NCI-H2196 treated with DMSO at 0.1 percent for 48 hours (cell line): ENCODE data around the gene CDPF1.
A peak's percentile ranks its signal among the peaks of the same experiment; 100 is the strongest.
"Not testable (repeated sequence)": the region's sequence is repeated elsewhere in the genome, so short reads cannot be mapped to it uniquely, and the experiment has no call there.

ENCODE experiments used
- DNase-seq: peaks from one replicate; lab custom pipeline; 2025; ENCODE audit not compliant: unreplicated experiment; lab: John Stamatoyannopoulos, UW

The CDPF1 gene

DNA sequence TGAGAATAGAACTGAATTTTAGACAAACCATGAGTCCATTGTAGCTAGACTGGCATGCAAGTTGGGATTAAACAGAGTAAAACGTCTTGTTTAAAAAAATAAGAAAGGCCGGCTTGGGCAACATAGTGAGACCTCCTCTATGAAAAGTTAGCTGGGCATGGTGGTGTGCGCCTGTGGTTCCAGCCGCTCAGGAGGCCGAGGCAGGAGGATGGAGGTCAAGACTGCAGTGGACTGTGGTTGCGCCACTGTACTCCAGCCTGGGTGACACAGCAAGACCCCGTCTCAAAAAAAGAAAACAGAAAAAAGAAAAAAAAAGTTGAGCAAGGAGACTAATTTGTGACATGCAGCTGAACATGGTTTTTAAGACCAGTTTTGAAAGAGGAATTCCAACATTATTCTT lies 23.5 kb downstream of the CDPF1 start:
- DNase-seq = no peak

DNA sequence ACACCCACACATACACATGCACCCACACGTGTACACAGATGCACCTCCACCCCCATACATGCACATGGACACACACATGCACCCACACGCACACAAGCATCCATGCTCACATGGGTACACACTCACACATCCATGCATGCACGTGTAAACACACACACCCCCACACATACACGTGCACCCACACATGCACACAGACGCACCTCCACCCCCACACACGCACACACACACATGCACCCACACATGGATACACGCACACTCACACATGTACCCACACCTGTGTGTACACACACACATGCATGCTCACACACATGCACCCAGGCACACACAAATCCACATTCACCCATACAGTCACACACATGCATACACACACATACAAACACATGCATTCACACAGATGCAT lies 24.5 kb downstream of the CDPF1 start:
- no peak for DNase-seq

DNA sequence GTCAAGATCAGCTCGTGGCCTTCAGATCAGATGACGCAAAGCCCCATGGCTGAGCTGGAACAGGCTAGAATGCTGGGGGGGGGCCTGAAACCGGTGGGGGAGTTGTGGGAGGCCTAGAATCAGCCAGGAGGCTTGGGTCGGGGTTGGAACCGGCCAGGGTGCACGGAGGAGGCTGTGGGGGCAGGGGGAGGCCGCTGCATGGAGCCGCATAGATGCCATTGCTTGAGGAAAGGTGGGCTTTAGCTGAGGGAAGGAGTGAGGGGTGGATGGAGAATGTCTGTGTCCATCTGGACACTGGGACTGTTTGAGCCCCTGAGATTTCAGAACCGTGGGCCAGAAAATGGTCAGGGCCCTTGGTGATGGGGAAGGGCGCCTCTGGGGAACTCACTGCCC lies 25.2 kb downstream of the CDPF1 start:
- DNase-seq = no peak

DNA sequence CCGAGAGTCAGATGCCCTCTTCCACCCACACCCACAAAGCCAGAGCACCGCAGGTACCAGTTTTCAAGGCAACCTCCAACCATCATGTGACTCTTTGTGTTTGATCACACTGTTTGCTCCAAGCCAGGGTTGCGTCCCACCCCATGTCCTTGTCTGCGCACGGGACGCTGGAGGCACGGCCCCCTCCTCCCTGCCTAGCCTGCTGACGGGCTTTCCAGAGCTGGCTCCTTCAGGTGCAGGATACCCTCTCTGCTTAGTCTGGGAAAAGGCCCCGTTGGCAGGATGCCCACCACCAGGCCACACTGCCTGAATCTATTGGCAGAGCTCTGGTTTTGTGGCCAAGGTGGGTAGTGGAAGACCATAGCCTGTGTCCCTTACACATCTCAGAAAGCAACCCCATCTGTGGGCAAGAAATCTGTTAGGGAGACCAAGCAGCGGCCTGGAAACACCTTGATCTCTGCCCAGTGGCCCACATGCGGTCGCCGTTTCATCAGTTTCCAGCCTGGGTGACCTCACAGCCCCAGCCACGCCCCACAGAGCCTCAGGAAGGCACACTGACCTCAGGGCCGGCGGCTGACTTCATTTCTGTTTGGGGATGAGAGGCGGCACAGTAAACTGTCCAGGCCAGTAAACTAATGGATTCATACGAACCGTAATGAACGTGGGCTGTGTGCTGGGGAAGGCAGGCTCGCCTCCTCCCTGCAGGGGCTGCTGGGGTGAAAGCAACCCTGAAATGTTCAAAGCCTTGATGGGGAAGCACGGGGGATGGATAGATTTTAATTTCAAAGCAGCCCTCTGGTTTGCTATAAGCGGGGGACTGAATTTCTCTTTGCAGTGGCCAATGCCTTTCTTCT lies 25.8 kb downstream of the CDPF1 start:
- no peak for DNase-seq

DNA sequence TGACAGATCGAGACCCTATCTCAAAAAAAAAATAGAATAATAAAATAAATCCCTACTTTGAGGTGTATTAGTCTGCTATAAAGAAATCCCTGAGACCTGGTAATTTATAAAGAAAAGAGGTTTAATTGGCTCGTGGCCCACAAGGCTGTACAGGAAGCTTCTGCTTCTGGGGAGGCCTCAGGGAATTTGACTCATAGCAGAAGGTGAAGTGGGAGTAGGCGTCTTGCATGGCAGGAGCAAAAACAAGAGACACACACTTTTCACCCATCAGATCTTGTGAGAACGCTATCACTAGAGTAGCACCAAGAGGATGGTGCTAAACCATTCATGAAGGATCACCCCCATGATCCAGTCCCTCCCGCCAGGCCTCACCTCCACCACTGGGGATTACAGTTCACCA lies 29.2 kb downstream of the CDPF1 start:
- no peak for DNase-seq

DNA sequence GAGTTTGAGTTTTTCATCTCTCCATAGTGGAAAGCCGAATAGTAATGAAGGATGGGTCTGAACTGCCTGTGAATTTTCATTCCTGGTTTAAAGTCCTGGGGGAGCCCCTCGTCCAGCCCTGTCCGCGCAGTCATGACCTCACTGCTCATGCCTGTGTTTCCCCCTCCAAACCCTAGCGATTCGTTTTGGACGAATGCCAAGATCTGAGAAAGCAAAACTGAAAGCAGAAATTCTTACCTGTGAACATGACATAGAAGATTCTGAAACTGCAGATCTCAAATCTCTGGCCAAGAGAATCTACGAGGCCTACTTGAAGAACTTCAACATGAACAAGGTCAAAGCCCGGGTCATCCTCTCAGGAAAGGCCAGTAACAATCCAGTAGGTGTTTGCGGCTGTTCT lies 30.5 kb downstream of the CDPF1 start:
- peak; percentile 40 for DNase-seq

DNA sequence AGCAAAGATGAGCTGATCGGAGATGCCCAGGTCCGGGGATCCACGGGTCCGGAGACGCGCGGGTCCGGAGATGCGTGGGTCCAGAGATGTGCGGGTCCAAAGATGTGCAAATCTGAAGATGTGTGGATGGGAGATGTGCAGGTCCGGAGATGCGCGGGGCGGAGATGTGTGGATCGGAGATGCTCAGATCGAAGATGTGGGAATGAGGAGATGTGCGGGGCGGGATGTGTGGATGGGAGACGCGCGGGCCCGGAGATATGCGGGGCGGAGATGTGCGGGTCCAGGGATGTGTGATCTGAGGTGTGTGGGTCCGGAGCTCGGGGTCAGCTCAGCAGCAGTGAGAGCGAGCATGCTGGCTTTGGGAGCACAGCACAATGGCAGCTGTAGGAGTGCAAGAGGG lies 35.5 kb downstream of the CDPF1 start:
- no peak for DNase-seq

DNA sequence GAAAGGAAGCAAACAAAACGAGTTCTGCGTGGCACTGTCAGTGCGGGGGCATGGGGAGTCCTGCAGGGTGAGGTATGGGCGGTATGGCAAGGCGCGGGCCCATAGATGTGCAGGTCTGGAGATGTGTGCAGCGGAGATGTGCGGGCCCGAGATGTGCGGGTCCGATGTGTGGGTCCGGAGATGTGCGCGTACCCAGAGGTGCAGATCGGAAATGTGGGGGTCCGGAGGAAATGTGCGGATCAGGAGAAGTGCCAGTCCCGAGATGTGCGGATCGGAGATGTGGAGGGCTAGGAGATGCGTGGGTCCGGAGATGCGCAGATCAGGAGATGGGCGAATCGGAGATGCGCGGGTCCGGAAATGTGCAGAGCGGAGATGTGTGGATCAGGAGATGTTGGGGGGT lies 35.9 kb downstream of the CDPF1 start:
- no peak for DNase-seq

DNA sequence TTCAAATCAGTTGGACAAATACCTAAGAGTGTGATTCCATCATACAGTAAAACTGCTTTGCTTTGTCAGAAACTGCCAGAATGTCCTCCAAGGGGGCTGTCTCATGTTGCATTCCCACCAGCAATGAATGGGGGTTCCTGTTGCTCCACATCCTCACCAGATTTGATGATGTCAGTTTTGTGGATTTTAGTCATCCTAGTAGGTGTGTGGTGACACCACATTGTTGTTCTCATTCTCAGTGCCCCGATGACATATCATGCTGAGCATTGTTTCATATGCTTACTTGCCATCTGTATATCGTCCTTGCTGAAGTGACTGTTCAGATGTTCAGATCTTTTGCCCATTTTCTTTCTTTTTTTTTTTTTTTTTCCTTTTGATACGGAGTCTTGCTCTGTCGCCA lies 37.0 kb downstream of the CDPF1 start:
- DNase-seq = no peak

DNA sequence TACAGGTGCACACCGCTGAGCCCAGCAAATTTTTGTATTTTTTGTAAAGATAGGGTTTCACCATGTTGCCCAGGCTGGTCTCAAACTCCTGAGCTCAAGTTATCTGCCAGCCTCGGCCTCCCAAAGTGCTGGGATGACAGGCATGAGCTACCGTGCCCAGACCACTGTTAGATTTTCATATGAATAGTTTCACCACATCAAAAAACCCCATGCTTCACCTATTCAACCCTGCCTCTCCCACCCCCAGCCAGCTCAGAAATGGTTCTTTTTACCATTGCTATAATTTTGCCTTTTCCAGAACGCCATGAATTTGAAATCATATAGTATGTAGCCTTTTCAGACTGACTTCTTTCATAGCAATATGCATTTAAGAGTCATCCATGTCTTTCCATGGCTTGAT lies 37.9 kb downstream of the CDPF1 start:
- no peak for DNase-seq

DNA sequence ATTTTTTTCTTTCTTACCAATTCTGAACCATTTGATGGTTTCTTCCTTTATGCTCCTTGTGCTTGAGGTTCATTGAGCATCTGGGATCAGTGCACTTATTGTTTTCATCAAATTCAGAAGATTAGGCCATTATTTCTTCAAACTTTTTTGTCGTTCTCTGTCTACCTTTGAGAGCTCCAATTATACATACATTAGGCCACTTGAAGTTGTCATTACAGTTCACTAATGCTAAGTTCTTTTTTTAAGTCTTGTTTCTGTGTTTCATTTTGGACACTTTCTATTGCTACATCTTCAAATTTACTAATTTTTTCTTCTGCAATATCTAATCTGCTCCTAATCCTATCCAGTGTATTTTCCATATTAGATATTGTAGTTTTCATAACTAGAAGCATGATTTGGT lies 40.8 kb downstream of the CDPF1 start:
- no peak for DNase-seq

DNA sequence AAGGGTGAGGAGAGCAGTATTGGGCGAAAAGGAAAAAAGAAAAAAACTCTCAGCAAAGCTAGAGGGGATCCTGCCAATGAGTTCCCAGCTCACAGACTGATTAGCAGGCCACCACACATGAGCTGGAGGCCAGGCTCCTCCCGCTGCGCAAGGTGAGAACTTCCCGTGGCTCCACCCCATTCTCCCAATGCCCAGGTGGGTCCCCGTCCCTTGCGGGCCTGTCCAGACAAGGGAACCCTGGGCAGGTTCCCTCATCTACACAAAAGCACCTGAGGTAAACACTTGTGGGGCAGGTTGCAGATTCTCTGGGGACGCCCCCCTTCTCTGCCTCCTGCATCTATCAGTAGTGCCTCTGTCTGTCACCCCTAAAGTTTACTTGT lies 46.5 kb downstream of the CDPF1 start:
- DNase-seq = no peak

DNA sequence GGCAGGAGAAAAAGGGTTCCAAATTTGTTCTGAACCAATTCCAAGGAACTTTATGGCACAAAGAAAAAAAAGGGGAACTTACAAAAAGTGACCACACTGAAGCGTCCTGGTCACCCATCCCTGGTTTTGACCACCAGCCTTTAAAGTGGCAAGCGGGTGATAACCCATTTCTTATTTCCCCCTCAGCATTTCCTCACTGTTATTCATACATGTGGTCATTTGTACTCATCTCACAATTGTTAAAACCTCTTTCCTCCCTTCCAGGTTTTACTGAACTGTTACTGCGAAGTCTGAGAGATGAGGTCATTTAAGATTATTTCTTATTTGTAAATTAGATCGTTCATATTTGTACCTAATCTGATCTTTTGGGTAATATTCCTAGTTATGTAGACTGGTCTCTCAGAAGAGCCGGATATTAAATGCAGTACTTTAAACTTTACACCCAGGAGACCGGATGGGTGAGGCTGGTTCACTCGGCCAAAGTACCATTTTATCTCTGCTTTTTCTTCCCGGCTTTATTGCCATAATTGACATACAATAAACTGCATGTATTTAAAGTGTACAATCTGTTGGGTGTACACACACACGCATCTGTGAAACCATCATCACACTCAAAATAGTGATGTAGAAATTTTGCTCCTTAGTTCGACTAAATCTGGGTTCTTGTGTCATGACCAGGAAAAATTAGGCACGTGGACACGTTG lies 47.0 kb downstream of the CDPF1 start:
- no peak for DNase-seq

DNA sequence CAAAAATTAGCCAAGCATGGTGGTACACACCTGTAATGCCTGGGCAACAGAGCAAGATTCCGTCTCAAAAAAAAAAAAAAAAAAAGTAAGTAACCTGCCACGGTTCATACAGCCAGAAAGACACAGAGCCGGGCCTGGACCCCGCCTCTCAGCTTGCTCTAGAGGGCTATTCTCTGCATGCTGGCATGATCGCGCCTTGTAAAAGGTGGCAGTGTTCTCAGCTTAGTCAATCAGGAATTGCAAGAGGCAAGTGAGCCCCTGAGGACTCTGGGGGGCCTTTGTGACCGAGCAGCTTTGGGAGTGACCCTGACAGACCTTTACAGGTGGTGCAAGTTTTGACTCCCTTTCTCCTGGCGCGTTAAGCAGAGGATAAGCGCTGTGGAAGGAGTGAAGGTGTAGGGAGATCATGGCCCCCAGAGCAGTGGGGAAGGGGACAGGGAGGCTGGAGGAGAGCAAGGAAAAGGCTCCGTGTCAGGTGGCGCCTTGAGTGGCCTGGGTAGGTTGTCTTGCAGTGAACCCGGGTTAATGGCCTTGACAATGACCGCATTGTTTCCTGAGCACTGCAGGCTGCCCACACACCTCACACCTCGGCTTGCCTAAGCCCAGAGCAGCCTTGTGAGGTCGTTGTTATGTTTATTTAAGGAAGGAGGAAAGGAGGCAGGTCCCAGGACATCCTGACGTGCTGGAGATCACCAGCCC lies 48.9 kb downstream of the CDPF1 start:
- no peak for DNase-seq

DNA sequence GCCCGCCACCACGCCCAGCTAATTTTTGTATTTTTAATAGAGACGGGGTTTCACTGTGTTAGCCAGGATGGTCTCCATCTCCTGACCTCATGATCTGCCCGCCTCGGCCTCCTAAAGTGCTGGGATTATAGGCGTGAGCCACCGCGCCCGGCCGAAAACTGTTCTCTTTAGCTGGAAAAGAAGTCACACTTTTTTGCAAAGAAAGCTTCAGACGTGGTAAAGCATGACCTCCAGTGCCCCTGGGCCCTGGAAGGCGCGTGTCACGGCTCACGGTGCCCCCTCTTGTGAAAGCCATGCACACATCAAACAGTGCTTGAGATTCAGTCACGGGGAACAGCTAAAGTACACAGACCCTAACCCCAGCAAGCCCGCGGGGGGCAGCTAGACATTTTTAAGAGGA lies 51.3 kb downstream of the CDPF1 start:
- not testable (repeated sequence) for DNase-seq

DNA sequence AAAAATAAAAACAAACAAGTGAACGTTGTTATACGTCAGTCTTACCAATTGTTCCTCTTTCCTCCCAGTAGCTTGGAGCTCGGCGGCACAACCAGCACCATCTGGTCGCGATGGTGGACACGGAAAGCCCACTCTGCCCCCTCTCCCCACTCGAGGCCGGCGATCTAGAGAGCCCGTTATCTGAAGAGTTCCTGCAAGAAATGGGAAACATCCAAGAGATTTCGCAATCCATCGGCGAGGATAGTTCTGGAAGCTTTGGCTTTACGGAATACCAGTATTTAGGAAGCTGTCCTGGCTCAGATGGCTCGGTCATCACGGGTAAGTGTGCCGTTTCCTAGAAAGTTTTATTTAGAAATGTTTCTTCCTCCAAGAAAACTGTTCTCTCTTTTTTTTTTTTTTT lies 51.8 kb downstream of the CDPF1 start:
- no peak for DNase-seq

DNA sequence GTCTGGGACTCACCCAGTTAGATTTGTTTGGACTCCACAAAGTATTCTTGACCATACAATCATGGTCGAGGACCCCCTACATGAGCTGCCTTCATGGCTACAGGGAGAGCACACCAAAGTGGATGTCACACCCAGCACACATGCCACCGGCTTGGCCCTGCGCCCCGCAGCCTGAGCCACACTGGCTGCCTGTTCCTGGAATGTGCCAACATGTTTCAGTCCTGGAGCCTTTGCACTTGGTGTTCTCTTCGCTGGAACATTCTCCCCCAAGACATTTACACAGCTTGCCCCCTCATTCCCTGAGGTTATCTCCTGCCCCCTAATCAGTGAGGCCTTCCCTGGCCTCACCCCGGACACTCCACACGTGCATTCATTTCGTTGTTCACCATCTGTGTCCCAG lies 53.8 kb downstream of the CDPF1 start:
- no peak for DNase-seq

DNA sequence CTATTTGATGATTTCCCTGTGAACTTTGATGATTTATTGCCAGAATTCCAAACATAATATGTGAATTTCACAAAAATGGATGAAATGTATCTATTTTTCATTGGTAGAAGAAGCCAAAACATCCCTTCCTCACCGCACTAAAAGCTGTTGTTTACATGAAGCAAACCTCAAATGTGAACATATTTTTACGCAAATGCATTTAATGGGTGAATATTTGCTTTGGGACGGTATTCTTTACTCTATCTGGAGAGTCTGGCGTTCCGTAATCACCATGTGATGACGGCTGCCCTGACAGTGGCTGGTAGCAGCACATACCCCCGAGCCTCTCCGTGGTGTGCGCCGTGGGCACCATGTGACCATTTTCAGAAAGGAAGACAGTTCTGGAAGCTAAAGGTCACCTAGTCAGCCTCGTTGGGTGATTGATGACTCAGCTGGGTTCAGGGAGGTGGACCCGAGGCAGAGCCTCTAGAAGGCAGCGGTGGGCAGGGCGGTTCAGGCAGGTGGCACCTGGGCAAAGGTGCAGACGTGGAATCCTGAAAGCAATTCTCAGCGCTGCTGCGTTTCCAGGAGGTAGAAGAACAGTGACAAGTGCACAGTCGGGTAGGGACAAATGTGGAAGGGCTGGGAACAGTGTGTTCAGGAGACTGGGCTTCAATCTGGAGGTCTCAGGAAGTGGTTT lies 54.5 kb downstream of the CDPF1 start:
- no peak for DNase-seq
